Cardiac muscle cell (in vitro differentiated cells and primary cell): Measurements from ENCODE around the gene STUB1. TPM values are rescaled to one million over a fixed set of nuclear protein-coding genes. Genes with fewer than 3 reads are reported as not detected.

Source experiments
- DNase-seq, 2 donors: peaks; one replicate each; pipeline versions ENCODE4 v3.0.0 to v3.0.0-alpha.2; 2010 to 2017; ENCODE audit warnings: low read depth in 1 of 2, low spot score in 1 of 2
- H3K27ac ChIP-seq: fragments of 200-600 bp; sonication (generic); 2 replicates; pipeline ENCODE4 v1.5.1; 2016
- H3K27me3 ChIP-seq: fragments of 200-600 bp; sonication (generic); 2 replicates; pipeline ENCODE4 v1.6.0; 2016; ENCODE audit warnings: control low read depth
- H3K36me3 ChIP-seq: fragments of 200-600 bp; sonication (generic); 2 replicates; pipeline ENCODE4 v1.5.1; 2016; ENCODE audit warnings: control low read depth
- H3K4me1 ChIP-seq: fragments of 200-600 bp; sonication (generic); 2 replicates; pipeline ENCODE4 v1.8.1; 2017; ENCODE audit warnings: low read depth, mild to moderate bottlenecking, mixed run types
- H3K4me3 ChIP-seq: fragments of 200-600 bp; sonication (generic); 2 replicates; pipeline ENCODE4 v1.5.1; 2016; ENCODE audit warnings: mild to moderate bottlenecking
- H3K9me3 ChIP-seq: fragments of 200-600 bp; sonication (generic); 2 replicates; pipeline ENCODE4 v1.5.1; 2017; ENCODE audit warnings: low read depth, mild to moderate bottlenecking, control low read depth
- polyA plus RNA-seq: library from polyadenylated mRNA; unstranded; fragments of >200 nt; fragmentation: Nextera tagmentation; extraction: Ambion mirVana; gene quantifications from 2 replicates; pipeline ENCODE4 v1.2.1, GENCODE V29; 2016
- total RNA-seq: library from RNA; depleted of rRNA; stranded (reverse); fragments of >200 nt; gene quantifications from 2 replicates; pipeline ENCODE4 v1.2.3, GENCODE V29; 2016
- TF ChIP-seq, protein P1 (sequence below): IDR thresholded peaks from 2 replicates; pipeline ENCODE4 v1.5.1; 2012; ENCODE audit warnings: low read depth, mild to moderate bottlenecking, low read length

Gene STUB1
- total and polyA plus RNA-seq, 2 experiments from 2014 or later: 176 to 269 TPM

GRCh38 chr16:728890-729744, 48.9 kb downstream of the STUB1 start:
- no peak for DNase-seq
- no peaks in the 10 kb centered on the region for H3K4me1 ChIP-seq
- no peak overlapping the region for H3K27ac ChIP-seq
- no peaks in the 10 kb centered on the region for H3K9me3 ChIP-seq
- TF ChIP-seq, protein P1, sequence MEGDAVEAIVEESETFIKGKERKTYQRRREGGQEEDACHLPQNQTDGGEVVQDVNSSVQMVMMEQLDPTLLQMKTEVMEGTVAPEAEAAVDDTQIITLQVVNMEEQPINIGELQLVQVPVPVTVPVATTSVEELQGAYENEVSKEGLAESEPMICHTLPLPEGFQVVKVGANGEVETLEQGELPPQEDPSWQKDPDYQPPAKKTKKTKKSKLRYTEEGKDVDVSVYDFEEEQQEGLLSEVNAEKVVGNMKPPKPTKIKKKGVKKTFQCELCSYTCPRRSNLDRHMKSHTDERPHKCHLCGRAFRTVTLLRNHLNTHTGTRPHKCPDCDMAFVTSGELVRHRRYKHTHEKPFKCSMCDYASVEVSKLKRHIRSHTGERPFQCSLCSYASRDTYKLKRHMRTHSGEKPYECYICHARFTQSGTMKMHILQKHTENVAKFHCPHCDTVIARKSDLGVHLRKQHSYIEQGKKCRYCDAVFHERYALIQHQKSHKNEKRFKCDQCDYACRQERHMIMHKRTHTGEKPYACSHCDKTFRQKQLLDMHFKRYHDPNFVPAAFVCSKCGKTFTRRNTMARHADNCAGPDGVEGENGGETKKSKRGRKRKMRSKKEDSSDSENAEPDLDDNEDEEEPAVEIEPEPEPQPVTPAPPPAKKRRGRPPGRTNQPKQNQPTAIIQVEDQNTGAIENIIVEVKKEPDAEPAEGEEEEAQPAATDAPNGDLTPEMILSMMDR: no peak
- H3K27me3 ChIP-seq: no peaks in the 10 kb centered on the region
- H3K4me3 ChIP-seq: no peak overlapping the region
- no peaks in the 10 kb centered on the region for H3K36me3 ChIP-seq

DNA sequence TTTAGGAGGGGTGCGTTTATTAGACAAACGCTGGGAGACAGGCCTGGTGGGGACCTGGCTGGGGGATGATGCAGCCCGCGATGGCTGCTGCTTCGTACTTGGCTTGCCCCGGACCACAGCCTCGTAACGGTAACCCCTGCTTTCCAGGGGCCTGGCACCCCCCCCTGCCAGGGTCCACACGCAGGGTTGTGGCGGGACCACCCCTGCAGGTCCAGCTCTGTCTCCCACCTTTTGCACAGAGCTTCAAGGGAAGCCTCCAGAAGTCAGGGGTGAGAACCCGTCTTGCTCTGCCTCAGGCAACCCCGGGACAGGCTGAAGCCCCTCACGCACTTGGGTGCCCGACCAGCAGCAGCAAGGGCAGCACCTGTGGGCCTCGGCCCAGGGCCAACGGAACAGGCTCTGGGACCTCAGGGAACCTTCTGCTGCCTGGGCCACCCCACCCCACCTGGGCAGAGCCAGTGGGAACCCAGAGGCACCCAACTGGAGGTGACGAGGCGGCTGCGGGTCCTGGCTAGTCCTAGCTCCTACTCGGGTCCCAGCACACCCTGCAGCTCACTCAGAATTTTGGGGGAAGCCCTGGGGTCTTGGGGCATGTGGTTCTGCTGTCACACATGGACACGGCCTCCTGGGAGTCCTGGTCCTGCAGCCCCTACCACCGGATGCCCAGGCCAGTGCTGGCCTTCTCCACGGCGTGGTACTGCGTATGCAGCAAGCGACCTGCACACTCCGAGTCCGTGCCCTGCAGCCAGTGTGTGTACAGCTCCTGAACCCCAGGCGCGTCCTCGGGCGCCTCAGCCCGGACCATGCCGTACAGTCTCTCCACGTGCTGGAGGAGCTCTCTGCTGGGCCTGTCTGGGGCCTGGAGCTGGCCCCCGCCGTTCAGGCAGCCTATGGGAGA, 49.8 kb downstream of the STUB1 start:
- TF ChIP-seq, protein P1: no peak
- no peaks in the 10 kb centered on the region for H3K4me1 ChIP-seq
- DNase-seq: no peak
- H3K27me3 ChIP-seq: no peaks in the 10 kb centered on the region
- no peak overlapping the region for H3K27ac ChIP-seq
- H3K9me3 ChIP-seq: no peaks in the 10 kb centered on the region
- H3K4me3 ChIP-seq: no peak overlapping the region
- no peaks in the 10 kb centered on the region for H3K36me3 ChIP-seq

DNA sequence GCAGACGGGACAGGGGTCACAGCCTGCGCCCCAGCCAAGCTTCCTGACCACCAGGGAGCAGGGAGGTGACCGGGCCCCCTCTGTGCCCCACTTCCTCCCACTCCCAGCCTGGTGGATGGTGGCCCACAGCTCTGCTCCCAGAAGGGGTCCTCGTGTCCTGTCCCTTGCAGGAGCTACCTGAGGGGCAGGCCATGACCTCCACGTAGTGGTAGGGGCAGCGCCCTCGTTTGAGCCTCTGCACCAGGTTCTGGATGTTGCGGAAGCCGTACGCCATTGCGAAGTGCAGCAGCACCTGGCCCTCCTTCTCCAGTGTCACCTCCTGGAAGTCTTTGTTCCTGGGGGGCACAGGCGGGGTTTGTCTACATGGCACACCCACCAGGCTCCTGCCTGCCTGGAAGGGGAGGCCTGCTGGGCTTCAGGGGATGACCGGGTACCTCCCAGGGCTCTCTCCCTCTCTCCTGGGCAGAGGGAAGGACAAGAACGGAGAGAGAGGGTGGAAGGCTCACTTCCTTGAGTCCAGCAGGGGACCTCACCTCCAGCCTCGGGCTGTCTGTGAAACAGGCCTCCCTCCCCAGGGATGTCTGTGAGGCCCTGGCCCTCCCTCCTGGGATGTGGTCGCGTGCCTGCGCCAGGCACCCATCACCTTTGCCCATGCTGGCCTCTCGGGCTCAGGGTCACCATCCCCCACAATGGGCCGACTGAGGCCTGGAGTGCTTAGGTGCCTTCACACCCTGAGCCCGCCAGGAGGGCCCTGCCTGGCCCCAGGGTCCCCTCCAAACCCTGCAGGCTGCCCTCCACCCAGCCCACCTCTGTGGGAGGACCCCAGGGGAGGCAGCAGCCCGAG, 50.7 kb downstream of the STUB1 start:
- H3K27me3 ChIP-seq: no peaks in the 10 kb centered on the region
- no peak overlapping the region for H3K4me3 ChIP-seq
- no peaks in the 10 kb centered on the region for H3K4me1 ChIP-seq
- no peak for DNase-seq
- H3K27ac ChIP-seq: no peak overlapping the region
- peaks cover 5% of the 10 kb centered on the region for H3K36me3 ChIP-seq
- H3K9me3 ChIP-seq: no peaks in the 10 kb centered on the region
- TF ChIP-seq, protein P1: no peak

DNA sequence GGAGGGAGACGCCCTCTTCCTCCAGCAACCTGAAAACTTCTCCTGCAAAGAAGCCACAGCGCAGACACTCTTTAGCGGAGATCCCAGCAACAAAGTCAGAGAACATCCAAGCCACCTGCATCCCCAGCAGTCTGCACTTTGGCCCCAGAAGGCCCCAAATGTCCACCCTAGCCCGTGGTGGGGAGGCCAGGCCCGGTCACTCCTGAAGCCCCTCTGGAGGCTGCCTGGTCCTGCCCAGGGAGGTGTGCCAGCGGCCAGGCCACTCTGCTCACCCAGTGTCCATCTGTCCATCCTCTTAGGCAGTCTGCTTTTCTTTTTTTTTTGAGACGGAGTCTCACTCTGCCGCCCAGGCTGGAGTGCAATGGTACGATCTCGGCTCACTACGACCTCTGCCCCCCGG, 52.1 kb downstream of the STUB1 start:
- TF ChIP-seq, protein P1: no peak
- DNase-seq: no peak
- peaks cover 6% of the 10 kb centered on the region for H3K36me3 ChIP-seq
- no peak overlapping the region for H3K27ac ChIP-seq
- no peaks in the 10 kb centered on the region for H3K27me3 ChIP-seq
- no peak overlapping the region for H3K4me3 ChIP-seq
- no peaks in the 10 kb centered on the region for H3K9me3 ChIP-seq
- H3K4me1 ChIP-seq: no peaks in the 10 kb centered on the region

Other genes with a start within 250 kb of the STUB1 start
- 58.2 and 63.3 TPM in 2 replicates for gene CAPN15, start 152.7 kb upstream of the STUB1 start, total RNA-seq
- gene CAPN15, start 152.7 kb upstream of the STUB1 start, polyA plus RNA-seq: 19.0 and 38.1 TPM in 2 replicates
- 0.14 and 0.66 TPM in 2 replicates for gene PRR35, start 120.0 kb upstream of the STUB1 start, total RNA-seq
- gene PRR35, start 120.0 kb upstream of the STUB1 start, polyA plus RNA-seq: 0.40 TPM in 1 of 2 replicates, not detected in the other
- gene NHLRC4, start 113.4 kb upstream of the STUB1 start, total RNA-seq: 3.6 and 3.9 TPM in 2 replicates
- 2.2 and 2.6 TPM in 2 replicates for gene NHLRC4, start 113.4 kb upstream of the STUB1 start, polyA plus RNA-seq
- gene PIGQ, start 110.4 kb upstream of the STUB1 start, total RNA-seq: 124 and 126 TPM in 2 replicates
- 89.2 and 110 TPM in 2 replicates for gene PIGQ, start 110.4 kb upstream of the STUB1 start, polyA plus RNA-seq
- 40.7 and 45.9 TPM in 2 replicates for gene RAB40C, start 90.3 kb upstream of the STUB1 start, total RNA-seq
- gene RAB40C, start 90.3 kb upstream of the STUB1 start, polyA plus RNA-seq: 30.8 and 36.9 TPM in 2 replicates
- gene WFIKKN1, start 49.4 kb upstream of the STUB1 start, total RNA-seq: 85.8 and 125 TPM in 2 replicates
- 79.6 and 105 TPM in 2 replicates for gene WFIKKN1, start 49.4 kb upstream of the STUB1 start, polyA plus RNA-seq
- gene METTL26, start 44.1 kb upstream of the STUB1 start, total RNA-seq: 196 and 201 TPM in 2 replicates
- gene METTL26, start 44.1 kb upstream of the STUB1 start, polyA plus RNA-seq: 153 and 181 TPM in 2 replicates
- gene MCRIP2, start 38.6 kb upstream of the STUB1 start, total RNA-seq: 123 and 144 TPM in 2 replicates
- gene MCRIP2, start 38.6 kb upstream of the STUB1 start, polyA plus RNA-seq: 131 and 146 TPM in 2 replicates
- 25.6 and 26.5 TPM in 2 replicates for gene WDR90, start 31.0 kb upstream of the STUB1 start, total RNA-seq
- 28.1 and 32.3 TPM in 2 replicates for gene WDR90, start 31.0 kb upstream of the STUB1 start, polyA plus RNA-seq
- gene RHOT2, start 12.3 kb upstream of the STUB1 start, total RNA-seq: 251 and 305 TPM in 2 replicates
- 294 and 315 TPM in 2 replicates for gene RHOT2, start 12.3 kb upstream of the STUB1 start, polyA plus RNA-seq
- 3.6 and 12.9 TPM in 2 replicates for gene RHBDL1, start 4.7 kb upstream of the STUB1 start, total RNA-seq
- 2.6 and 4.7 TPM in 2 replicates for gene RHBDL1, start 4.7 kb upstream of the STUB1 start, polyA plus RNA-seq
- 105 and 134 TPM in 2 replicates for gene JMJD8, start 3.9 kb downstream of the STUB1 start, total RNA-seq
- gene JMJD8, start 3.9 kb downstream of the STUB1 start, polyA plus RNA-seq: 107 and 118 TPM in 2 replicates
- gene WDR24, start 10.0 kb downstream of the STUB1 start, total RNA-seq: 17.6 and 23.3 TPM in 2 replicates
- gene WDR24, start 10.0 kb downstream of the STUB1 start, polyA plus RNA-seq: 22.8 and 31.0 TPM in 2 replicates
- gene FBXL16, start 25.4 kb downstream of the STUB1 start, total RNA-seq: 0.12 and 0.74 TPM in 2 replicates
- gene FBXL16, start 25.4 kb downstream of the STUB1 start, polyA plus RNA-seq: 0.59 and 1.4 TPM in 2 replicates
- gene METRN, start 34.7 kb downstream of the STUB1 start, total RNA-seq: 93.9 and 186 TPM in 2 replicates
- gene METRN, start 34.7 kb downstream of the STUB1 start, polyA plus RNA-seq: 299 and 330 TPM in 2 replicates
- 55.1 and 62.5 TPM in 2 replicates for gene ANTKMT, start 40.7 kb downstream of the STUB1 start, total RNA-seq
- 72.4 and 82.6 TPM in 2 replicates for gene ANTKMT, start 40.7 kb downstream of the STUB1 start, polyA plus RNA-seq
- 9.7 and 16.5 TPM in 2 replicates for gene CCDC78, start 46.0 kb downstream of the STUB1 start, total RNA-seq
- gene CCDC78, start 46.0 kb downstream of the STUB1 start, polyA plus RNA-seq: 3.6 and 4.2 TPM in 2 replicates
- 31.6 and 47.5 TPM in 2 replicates for gene HAGHL, start 46.7 kb downstream of the STUB1 start, total RNA-seq
- 27.7 and 37.0 TPM in 2 replicates for gene HAGHL, start 46.7 kb downstream of the STUB1 start, polyA plus RNA-seq
- gene CIAO3, start 60.6 kb downstream of the STUB1 start, total RNA-seq: 46.2 and 67.7 TPM in 2 replicates
- 43.3 and 72.2 TPM in 2 replicates for gene CIAO3, start 60.6 kb downstream of the STUB1 start, polyA plus RNA-seq
- gene MSLN, start 80.3 kb downstream of the STUB1 start, total RNA-seq: 0.32 and 4.5 TPM in 2 replicates
- not detected in 2 replicates for gene MSLN, start 80.3 kb downstream of the STUB1 start, polyA plus RNA-seq
- 32.2 and 36.1 TPM in 2 replicates for gene RPUSD1, start 108.0 kb downstream of the STUB1 start, total RNA-seq
- 27.0 and 34.3 TPM in 2 replicates for gene RPUSD1, start 108.0 kb downstream of the STUB1 start, polyA plus RNA-seq
- 57.4 and 107 TPM in 2 replicates for gene CHTF18, start 108.2 kb downstream of the STUB1 start, total RNA-seq
- 43.6 and 58.5 TPM in 2 replicates for gene CHTF18, start 108.2 kb downstream of the STUB1 start, polyA plus RNA-seq
- gene GNG13, start 120.3 kb downstream of the STUB1 start, total RNA-seq: not detected in 2 replicates
- gene GNG13, start 120.3 kb downstream of the STUB1 start, polyA plus RNA-seq: 0.79 TPM in 1 of 2 replicates, not detected in the other